H9 (cell line): ENCODE measurements around the gene POLN. TPM values are rescaled to one million over a fixed set of nuclear protein-coding genes. Genes with fewer than 3 reads are reported as not detected.

ENCODE experiments used
- DNase-seq: peaks from one replicate; pipeline ENCODE4 v3.0.0-alpha.2; 2017
- H2AFZ ChIP-seq: one replicate; pipeline ENCODE4 v1.6.1; 2013; ENCODE audit warnings: mild to moderate bottlenecking, low read length, control low read depth, moderate library complexity
- H2AK5ac ChIP-seq: 2 replicates; pipeline ENCODE4 v1.6.1; 2013; ENCODE audit warnings: low read length, control low read depth, mixed read lengths; ENCODE audit not compliant: insufficient read length
- H2BK120ac ChIP-seq: one replicate; pipeline ENCODE4 v1.6.1; 2013; ENCODE audit warnings: low read depth, mild to moderate bottlenecking, low read length, control low read depth, inconsistent platforms; ENCODE audit not compliant: poor library complexity, severe bottlenecking
- H2BK12ac ChIP-seq: 2 replicates; pipeline ENCODE4 v1.6.1; 2013; ENCODE audit warnings: low read length, control low read depth, mixed read lengths, low read depth; ENCODE audit not compliant: insufficient read length
- H2BK15ac ChIP-seq: 2 replicates; pipeline ENCODE4 v1.6.1; 2013; ENCODE audit warnings: low read depth, low read length, control low read depth
- H2BK20ac ChIP-seq: one replicate; pipeline ENCODE4 v1.6.1; 2013; ENCODE audit warnings: low read depth, mild to moderate bottlenecking, low read length, control low read depth, inconsistent platforms; ENCODE audit not compliant: poor library complexity, severe bottlenecking
- H2BK5ac ChIP-seq: 2 replicates; pipeline ENCODE4 v1.6.1; 2013; ENCODE audit warnings: low read length, control low read depth, mixed read lengths; ENCODE audit not compliant: insufficient read length
- H3K14ac ChIP-seq: 2 replicates; pipeline ENCODE4 v1.6.1; 2013; ENCODE audit warnings: low read length, control low read depth; ENCODE audit not compliant: insufficient read depth
- H3K18ac ChIP-seq: 2 replicates; pipeline ENCODE4 v1.6.1; 2013; ENCODE audit warnings: low read depth, mild to moderate bottlenecking, mixed read lengths, low read length, control low read depth; ENCODE audit not compliant: insufficient read length
- H3K23ac ChIP-seq: 2 replicates; pipeline ENCODE4 v1.6.1; 2013; ENCODE audit warnings: low read length, control low read depth, mixed read lengths, low read depth; ENCODE audit not compliant: insufficient read length
- H3K23me2 ChIP-seq: 2 replicates; pipeline ENCODE4 v1.6.1; 2013; ENCODE audit warnings: low read depth, mild to moderate bottlenecking, mixed read lengths, low read length, control low read depth; ENCODE audit not compliant: insufficient read length, poor library complexity, severe bottlenecking
- H3K27ac ChIP-seq: 2 replicates; pipeline ENCODE4 v1.5.1; 2013; ENCODE audit warnings: low read length, control low read depth, mixed read lengths, low read depth; ENCODE audit not compliant: insufficient read length
- H3K27me3 ChIP-seq: 2 replicates; pipeline ENCODE4 v1.6.1; 2013; ENCODE audit warnings: low read length, control low read depth, inconsistent platforms; ENCODE audit not compliant: insufficient read depth
- H3K4ac ChIP-seq: 2 replicates; pipeline ENCODE4 v1.6.1; 2013; ENCODE audit warnings: low read depth, mild to moderate bottlenecking, control low read depth, inconsistent platforms, low read length, moderate library complexity
- H3K4me1 ChIP-seq: 2 replicates; pipeline ENCODE4 v1.6.1; 2013; ENCODE audit warnings: low read length, control low read depth, inconsistent platforms; ENCODE audit not compliant: insufficient read depth
- H3K4me2 ChIP-seq: 2 replicates; pipeline ENCODE4 v1.6.1; 2013; ENCODE audit warnings: low read length, control low read depth, mixed read lengths; ENCODE audit not compliant: insufficient read length, insufficient read depth
- H3K56ac ChIP-seq: 2 replicates; pipeline ENCODE4 v1.6.1; 2013; ENCODE audit warnings: low read depth, mild to moderate bottlenecking, mixed read lengths, low read length, control low read depth; ENCODE audit not compliant: insufficient read length
- H3K79me1 ChIP-seq: 2 replicates; pipeline ENCODE4 v1.6.1; 2013; ENCODE audit warnings: low read depth, mild to moderate bottlenecking, moderate library complexity, low read length, control low read depth, inconsistent platforms; ENCODE audit not compliant: insufficient read depth, poor library complexity, severe bottlenecking
- H3K79me2 ChIP-seq: 2 replicates; pipeline ENCODE4 v1.6.1; 2013; ENCODE audit warnings: low read length, control low read depth, inconsistent platforms; ENCODE audit not compliant: insufficient read depth
- H3K9ac ChIP-seq: 2 replicates; pipeline ENCODE4 v1.6.1; 2013; ENCODE audit warnings: low read length, control low read depth, mixed read lengths; ENCODE audit not compliant: insufficient read length; ENCODE audit errors: extremely low read depth
- H3K9me3 ChIP-seq: one replicate; pipeline ENCODE4 v1.6.1; 2013; ENCODE audit warnings: low read depth, low read length, inconsistent platforms; ENCODE audit not compliant: control insufficient read depth
- H3T11ph ChIP-seq: one replicate; pipeline ENCODE4 v1.6.1; 2013; ENCODE audit warnings: mild to moderate bottlenecking, low read length, control low read depth, inconsistent platforms
- H4K20me1 ChIP-seq: one replicate; pipeline ENCODE4 v1.6.1; 2013; ENCODE audit not compliant: control insufficient read depth, insufficient read length, insufficient read depth
- H4K5ac ChIP-seq: 2 replicates; pipeline ENCODE4 v1.6.1; 2013; ENCODE audit warnings: low read depth, mild to moderate bottlenecking, mixed read lengths, low read length, control low read depth; ENCODE audit not compliant: insufficient read length
- H4K8ac ChIP-seq: replicated peaks from 2 replicates; pipeline ENCODE4 v1.6.1; 2013; ENCODE audit warnings: low read length, control low read depth, mixed read lengths, low read depth; ENCODE audit not compliant: insufficient read length
- H4K91ac ChIP-seq: 2 replicates; pipeline ENCODE4 v1.6.1; 2013; ENCODE audit warnings: low read depth, mild to moderate bottlenecking, moderate library complexity, mixed read lengths, low read length, control low read depth; ENCODE audit not compliant: insufficient read length
- H3K27ac Mint-ChIP-seq, 3 experiments: 2 replicates in 2 of 3; 3 replicates in 1 of 3; pipeline ENCODE4 v1.8.0; 2020 to 2021; ENCODE audit warnings: mixed read lengths in 3 of 3, mild to moderate bottlenecking in 1 of 3, moderate library complexity in 1 of 3
- H3K27me3 Mint-ChIP-seq: 2 replicates; pipeline ENCODE4 v1.8.0; 2021; ENCODE audit warnings: low read depth, mild to moderate bottlenecking, moderate library complexity, mixed read lengths
- H3K36me3 Mint-ChIP-seq, 3 experiments: 2 replicates in 2 of 3; 3 replicates in 1 of 3; pipeline ENCODE4 v1.8.0; 2020 to 2021; ENCODE audit warnings: low read depth in 3 of 3, mixed read lengths in 3 of 3; ENCODE audit not compliant: insufficient read depth in 1 of 3
- H3K4me1 Mint-ChIP-seq, 2 experiments: 2 replicates each; pipeline ENCODE4 v1.8.0; 2020; ENCODE audit warnings: mixed read lengths in 2 of 2
- H3K4me3 Mint-ChIP-seq, 2 experiments: 2 replicates in 1 of 2; 3 replicates in 1 of 2; pipeline ENCODE4 v1.8.0; 2020 to 2021; ENCODE audit warnings: mild to moderate bottlenecking in 2 of 2, mixed read lengths in 2 of 2, moderate library complexity in 1 of 2
- H3K9me3 Mint-ChIP-seq, 2 experiments: 2 replicates in 1 of 2; 3 replicates in 1 of 2; pipeline ENCODE4 v1.8.0; 2020; ENCODE audit warnings: mild to moderate bottlenecking in 2 of 2, mixed read lengths in 2 of 2, moderate library complexity in 1 of 2
- CTCF ChIP-seq: fragments of 200-600 bp; sonication (generic); conservative IDR thresholded peaks from 3 replicates; pipeline ENCODE4 v1.8.0; 2021; ENCODE audit warnings: antibody characterized with exemption, mild to moderate bottlenecking
- WGBS: extraction: QIAGEN DNeasy Blood & Tissue Kit; methylation state at CpG from one replicate; pipeline ENCODE4 v1.1.7; 2013; ENCODE audit warnings: missing lambda C conversion rate, low lambda C conversion rate, mixed read lengths; ENCODE audit not compliant: insufficient read length; ENCODE audit errors: extremely low coverage; 5-methylcytosine and 5-hydroxymethylcytosine counted together
- total RNA-seq: library from RNA; stranded (reverse); gene quantifications from 2 replicates; pipeline ENCODE4 v1.2.1, GENCODE V29; 2021

Gene POLN
- total RNA-seq, 1 experiment from 2014 or later: 0.74 TPM

GRCh38 chr4:2220016-2220630, 21.8 kb downstream of the POLN start:
- Histone ChIP-seq H2BK120ac (no peak overlapping the region), H2AFZ (no peak overlapping the region), H3T11ph (no peak overlapping the region), H3K14ac (no peak overlapping the region), H3K4me1 (peaks cover 21% of the 10 kb centered on the region), H4K91ac (no peak overlapping the region), H3K79me1 (no peaks in the 10 kb centered on the region), H3K18ac (no peak overlapping the region), H4K20me1 (no peaks in the 10 kb centered on the region), H3K56ac (no peak overlapping the region), H2BK15ac (no peak overlapping the region), H3K27ac (no peak overlapping the region), H4K5ac (no peak overlapping the region), H2AK5ac (no peak overlapping the region), H4K8ac (no peak overlapping the region), H3K23ac (no peak overlapping the region), H2BK12ac (no peak overlapping the region), H2BK5ac (no peak overlapping the region), H3K4ac (no peak overlapping the region), H3K4me2 (no peak overlapping the region), H2BK20ac (no peak overlapping the region), H3K27me3 (no peaks in the 10 kb centered on the region), H3K23me2 (no peaks in the 10 kb centered on the region), H3K9ac (no peak overlapping the region), H3K79me2 (no peaks in the 10 kb centered on the region), H3K9me3 (no peaks in the 10 kb centered on the region)
- no peaks in the 10 kb centered on the region; the same call in 1 of the 2 replicates for H3K27me3 Mint-ChIP-seq
- peaks cover 48 to 50% of the 10 kb centered on the region in 2 experiments for H3K4me1 Mint-ChIP-seq
- H3K27ac Mint-ChIP-seq: peak overlapping the region in 1 of 3 experiments; percentile 89; a peak in 4 of 7 replicates
- DNase-seq: peak; percentile 83
- no CpG with 5 or more reads among the region's 10 CpGs for WGBS
- peak; percentile 90 for TF ChIP-seq CTCF
- no peaks in the 10 kb centered on the region for H3K9me3 Mint-ChIP-seq
- H3K36me3 Mint-ChIP-seq: peaks cover 0 to 1% (median 0%) of the 10 kb centered on the region in 3 experiments; a peak in 1 of 7 replicates
- H3K4me3 Mint-ChIP-seq: peak overlapping the region in 1 of 2 experiments; percentile 25; a peak in 2 of 5 replicates
